CD14-positive monocyte (primary cell): ENCODE measurements around the gene GGTA1. TPM values are rescaled to one million over a fixed set of nuclear protein-coding genes. Genes with fewer than 3 reads are reported as not detected.

ENCODE experiments used
- DNase-seq, 3 donors: peaks; one replicate each; pipeline ENCODE4 v3.0.0-alpha.2; 2011 to 2022
- H2AFZ ChIP-seq: 2 replicates; pipeline ENCODE4 v1.6.0; 2012; ENCODE audit warnings: mild to moderate bottlenecking, low read depth, low read length, inconsistent platforms; ENCODE audit not compliant: insufficient read depth, poor library complexity, severe bottlenecking
- H3K27ac ChIP-seq, 2 donors: 1 replicate in 1 of 2; 2 replicates in 1 of 2; pipeline ENCODE4 v1.5.1; 2012 to 2013; ENCODE audit warnings: low read length in 2 of 2, control low read depth in 1 of 2, inconsistent platforms in 1 of 2, low read depth in 1 of 2, mild to moderate bottlenecking in 1 of 2
- H3K27me3 ChIP-seq, 2 donors: one replicate each; pipeline versions ENCODE4 v1.6.0 to v1.6.1; 2011 to 2013; ENCODE audit warnings: low read length in 2 of 2; ENCODE audit not compliant: control insufficient read depth in 2 of 2, insufficient read depth in 2 of 2
- H3K36me3 ChIP-seq, 2 donors: replicated peaks in 1 of 2; 1 replicate in 1 of 2; 2 replicates in 1 of 2; pipeline versions ENCODE4 v1.5.1 to v1.6.1; 2012 to 2013; ENCODE audit warnings: low read length in 2 of 2, control low read depth in 1 of 2, inconsistent platforms in 1 of 2, mild to moderate bottlenecking in 1 of 2; ENCODE audit not compliant: insufficient read depth in 2 of 2, control insufficient read depth in 1 of 2
- H3K4me1 ChIP-seq, 2 donors: 1 replicate in 1 of 2; 2 replicates in 1 of 2; pipeline versions ENCODE4 v1.5.1 to v1.6.1; 2012 to 2013; ENCODE audit warnings: low read length in 2 of 2, control low read depth in 1 of 2, inconsistent platforms in 1 of 2, mild to moderate bottlenecking in 1 of 2, moderate library complexity in 1 of 2; ENCODE audit not compliant: insufficient read depth in 2 of 2, control insufficient read depth in 1 of 2
- H3K4me2 ChIP-seq: replicated peaks from 2 replicates; pipeline ENCODE3; 2012; ENCODE audit warnings: low read length, moderate library complexity, mild to moderate bottlenecking; ENCODE audit not compliant: poor library complexity, severe bottlenecking; ENCODE audit errors: extremely low read depth
- H3K4me3 ChIP-seq, 3 experiments: fragments of 200-600 bp in 1 of 3; sonication (generic) in 1 of 3; replicated peaks in 1 of 3; 1 replicate in 2 of 3; 2 replicates in 1 of 3; pipeline ENCODE4 v1.5.1; 2011 to 2013; ENCODE audit warnings: low read length in 3 of 3, mild to moderate bottlenecking in 3 of 3, control low read depth in 2 of 3, low read depth in 2 of 3, inconsistent platforms in 1 of 3, moderate library complexity in 1 of 3
- H3K79me2 ChIP-seq: 2 replicates; pipeline ENCODE4 v1.6.0; 2012; ENCODE audit warnings: mild to moderate bottlenecking, control low read depth, inconsistent platforms, low read length, moderate library complexity; ENCODE audit not compliant: insufficient read depth
- H3K9ac ChIP-seq: 2 replicates; pipeline ENCODE4 v1.6.0; 2017; ENCODE audit warnings: low read length, mild to moderate bottlenecking; ENCODE audit not compliant: insufficient read depth, poor library complexity, severe bottlenecking
- H3K9me3 ChIP-seq, 2 donors: replicated peaks in 1 of 2; 1 replicate in 1 of 2; 2 replicates in 1 of 2; pipeline versions ENCODE4 v1.5.1 to v1.6.1; 2012 to 2013; ENCODE audit warnings: low read length in 2 of 2, control low read depth in 1 of 2; ENCODE audit not compliant: control insufficient read depth in 1 of 2, insufficient read depth in 1 of 2
- H4K20me1 ChIP-seq: 2 replicates; pipeline ENCODE4 v1.6.0; 2012; ENCODE audit warnings: mild to moderate bottlenecking, low read length, control low read depth, moderate library complexity; ENCODE audit not compliant: insufficient read depth
- H3K27ac Mint-ChIP-seq, 7 donors: one replicate each; pipeline ENCODE4 v1.8.0; 2020; ENCODE audit warnings: mild to moderate bottlenecking in 7 of 7, mixed read lengths in 7 of 7, moderate library complexity in 6 of 7, inconsistent platforms in 2 of 7
- H3K27me3 Mint-ChIP-seq, 3 donors: one replicate each; pipeline ENCODE4 v1.8.0; 2021 to 2022; ENCODE audit warnings: low read depth in 3 of 3, mild to moderate bottlenecking in 3 of 3, mixed read lengths in 3 of 3, moderate library complexity in 3 of 3, inconsistent platforms in 1 of 3
- H3K36me3 Mint-ChIP-seq, 2 donors: one replicate each; pipeline ENCODE4 v1.8.0; 2020; ENCODE audit warnings: mixed read lengths in 2 of 2, inconsistent platforms in 1 of 2, mild to moderate bottlenecking in 1 of 2
- H3K4me1 Mint-ChIP-seq: one replicate; pipeline ENCODE4 v1.8.0; 2020; ENCODE audit warnings: mild to moderate bottlenecking, mixed read lengths
- H3K4me3 Mint-ChIP-seq, 2 donors: one replicate each; pipeline ENCODE4 v1.8.0; 2020; ENCODE audit warnings: mild to moderate bottlenecking in 2 of 2, mixed read lengths in 2 of 2, moderate library complexity in 1 of 2
- H3K9me3 Mint-ChIP-seq, 7 donors: one replicate each; pipeline ENCODE4 v1.8.0; 2020 to 2022; ENCODE audit warnings: mixed read lengths in 7 of 7, mild to moderate bottlenecking in 6 of 7, moderate library complexity in 6 of 7, inconsistent platforms in 2 of 7
- WGBS: methylation state at CpG from one replicate; pipeline ENCODE4 v1.1.5; 2013; ENCODE audit warnings: missing lambda C conversion rate; ENCODE audit not compliant: insufficient coverage; 5-methylcytosine and 5-hydroxymethylcytosine counted together
- intact Hi-C, 2 donors: fragments of 100-400 bp; cut with micrococcal nuclease; formaldehyde crosslinking; loops; one replicate each; pipeline versions ENCODE4 v1.15.0 to v1.15.1; 2023
- polyA plus RNA-seq, 3 donors: library from polyadenylated mRNA; depleted of rRNA in 1 of 3; unstranded in 2 of 3; stranded (reverse) in 1 of 3; fragments of 300-500 nt in 2 of 3; fragments of >200 nt in 1 of 3; fragmentation: Illumina TruSeq in 2 of 3; gene quantifications; 1 replicate in 2 of 3; 2 replicates in 1 of 3; pipeline ENCODE4 v1.2.3, GENCODE V29; 2012 to 2021
- TF ChIP-seq, protein P1 (sequence below): fragments of 200-600 bp; IDR thresholded peaks from one replicate; pipeline ENCODE4 v1.8.0; 2022; ENCODE audit warnings: antibody characterized with exemption, mild to moderate bottlenecking

GGTA1 gene
- polyA plus RNA-seq, 3 donors, result 10.9 to 35.6 (median 15.4) TPM

DNA sequence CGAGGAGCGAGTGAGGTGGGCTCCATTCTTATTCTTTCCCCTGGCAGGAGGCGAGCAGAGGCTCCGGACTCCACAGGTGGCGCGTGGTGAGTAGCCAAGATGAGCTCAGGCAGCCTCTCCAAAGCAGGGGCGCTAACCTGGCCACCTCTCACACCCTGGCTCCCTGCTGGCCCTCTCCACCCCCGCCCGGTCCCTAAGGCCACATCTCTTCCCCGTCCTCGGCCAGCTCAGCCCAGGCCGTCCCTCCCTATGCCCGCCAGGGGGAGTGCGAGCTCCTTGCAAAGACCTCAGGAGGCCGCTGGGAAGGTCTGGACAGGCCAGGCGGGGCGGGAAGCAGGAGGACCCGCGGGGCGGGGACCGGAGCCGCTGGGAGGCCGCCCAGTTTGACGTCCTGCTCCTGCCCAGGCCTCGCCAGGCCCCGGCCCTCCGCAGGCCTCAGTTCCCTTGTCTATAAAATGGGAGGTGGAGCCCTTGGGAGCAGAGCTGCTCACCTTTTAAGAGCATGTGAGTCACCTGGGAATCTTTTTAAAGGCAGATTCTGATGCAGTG, 46.3 kb upstream of the GGTA1 start:
- Mint-ChIP-seq H3K9me3 (no peaks in the 10 kb centered on the region), H3K4me1 (peaks cover 12% of the 10 kb centered on the region), H3K27me3 (peaks cover 6 to 41% (median 31%) of the 10 kb centered on the region in 3 donors), H3K36me3 (no peaks in the 10 kb centered on the region), H3K27ac (no peak overlapping the region), H3K4me3 (no peak overlapping the region)
- Histone ChIP-seq H3K4me2 (peak overlapping the region; percentile 34), H3K79me2 (no peaks in the 10 kb centered on the region), H4K20me1 (no peaks in the 10 kb centered on the region), H3K4me1 (peaks cover 14 to 15% of the 10 kb centered on the region in 2 donors), H3K36me3 (no peaks in the 10 kb centered on the region), H3K9ac (no peak overlapping the region), H3K4me3 (no peak overlapping the region), H3K9me3 (no peaks in the 10 kb centered on the region), H3K27me3 (peaks cover 0 to 9% of the 10 kb centered on the region in 2 donors), H3K27ac (no peak overlapping the region), H2AFZ (peak overlapping the region; percentile 56)
- TF ChIP-seq, protein P1, sequence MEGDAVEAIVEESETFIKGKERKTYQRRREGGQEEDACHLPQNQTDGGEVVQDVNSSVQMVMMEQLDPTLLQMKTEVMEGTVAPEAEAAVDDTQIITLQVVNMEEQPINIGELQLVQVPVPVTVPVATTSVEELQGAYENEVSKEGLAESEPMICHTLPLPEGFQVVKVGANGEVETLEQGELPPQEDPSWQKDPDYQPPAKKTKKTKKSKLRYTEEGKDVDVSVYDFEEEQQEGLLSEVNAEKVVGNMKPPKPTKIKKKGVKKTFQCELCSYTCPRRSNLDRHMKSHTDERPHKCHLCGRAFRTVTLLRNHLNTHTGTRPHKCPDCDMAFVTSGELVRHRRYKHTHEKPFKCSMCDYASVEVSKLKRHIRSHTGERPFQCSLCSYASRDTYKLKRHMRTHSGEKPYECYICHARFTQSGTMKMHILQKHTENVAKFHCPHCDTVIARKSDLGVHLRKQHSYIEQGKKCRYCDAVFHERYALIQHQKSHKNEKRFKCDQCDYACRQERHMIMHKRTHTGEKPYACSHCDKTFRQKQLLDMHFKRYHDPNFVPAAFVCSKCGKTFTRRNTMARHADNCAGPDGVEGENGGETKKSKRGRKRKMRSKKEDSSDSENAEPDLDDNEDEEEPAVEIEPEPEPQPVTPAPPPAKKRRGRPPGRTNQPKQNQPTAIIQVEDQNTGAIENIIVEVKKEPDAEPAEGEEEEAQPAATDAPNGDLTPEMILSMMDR, result peak; percentile 95
- WGBS, result 5% methylated on average over 27 of the region's 27 CpGs
- intact Hi-C loops, result loop anchor here (1.0 to 5.0 kb wide), 3 partner anchors 136 to 447 kb away; no protein-coding TSS in a partner anchor
- DNase-seq, result peak; percentile 81 to 89 (median 84)

DNA sequence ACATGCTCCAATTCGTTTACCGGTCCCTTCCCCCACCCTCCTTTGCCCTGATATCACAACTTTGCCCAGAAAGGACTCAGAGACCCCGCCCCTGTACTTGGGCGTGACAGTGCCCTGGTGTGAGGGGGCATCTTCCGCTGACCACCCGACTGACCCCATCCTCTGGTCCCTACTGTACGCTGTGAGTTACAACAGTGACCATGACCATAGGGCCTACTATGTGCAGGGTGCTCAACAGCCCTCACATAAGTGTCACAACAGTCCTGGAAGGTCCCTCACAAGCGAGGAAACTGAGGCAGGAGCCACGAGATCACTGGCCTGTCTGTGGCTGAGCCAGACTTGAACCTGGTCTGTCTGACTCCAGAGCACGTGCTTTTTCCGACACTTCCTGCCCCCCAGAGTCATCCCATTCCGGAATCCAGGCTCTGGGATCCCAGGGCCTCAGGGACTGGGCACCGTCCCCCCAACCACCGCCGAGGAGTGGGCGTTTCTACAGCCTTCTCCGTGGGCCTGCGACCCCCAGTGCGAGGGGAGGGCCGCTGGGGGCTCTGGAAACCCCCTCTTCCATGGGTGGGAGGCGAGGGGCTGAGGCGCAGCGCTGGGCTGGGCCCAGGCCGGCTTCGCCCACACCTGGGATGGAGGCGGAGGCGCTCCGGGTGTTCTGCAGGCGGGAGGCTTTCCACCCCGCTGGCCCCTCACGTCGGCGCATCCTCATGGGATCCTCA, 45.7 kb upstream of the GGTA1 start:
- DNase-seq, result no peak
- H3K9me3 ChIP-seq, result no peaks in the 10 kb centered on the region
- H3K27ac ChIP-seq, result no peak overlapping the region
- peak overlapping the region in 1 of 7 donors; percentile 59 for H3K27ac Mint-ChIP-seq
- H3K9ac ChIP-seq, result no peak overlapping the region
- H3K4me3 Mint-ChIP-seq, result no peak overlapping the region
- no peaks in the 10 kb centered on the region for H3K79me2 ChIP-seq
- H2AFZ ChIP-seq, result no peak overlapping the region
- WGBS, result 55% methylated on average over 30 of the region's 33 CpGs
- H3K27me3 Mint-ChIP-seq, result peaks cover 6 to 41% (median 29%) of the 10 kb centered on the region in 3 donors
- no peak overlapping the region for H3K4me2 ChIP-seq
- intact Hi-C loops, result loop anchor here in 1 of 2 donors (2.0 to 5.0 kb wide), 2 partner anchors 137 to 447 kb away; no protein-coding TSS in a partner anchor
- H3K4me1 ChIP-seq, result peaks cover 8% of the 10 kb centered on the region in 2 donors
- no peaks in the 10 kb centered on the region for H3K36me3 ChIP-seq
- no peaks in the 10 kb centered on the region for H3K36me3 Mint-ChIP-seq
- H3K4me3 ChIP-seq, result no peak overlapping the region
- peaks cover 5% of the 10 kb centered on the region for H3K4me1 Mint-ChIP-seq
- TF ChIP-seq, protein P1, result no peak
- peaks cover 0 to 9% of the 10 kb centered on the region in 2 donors for H3K27me3 ChIP-seq
- peaks cover 0 to 2% (median 0%) of the 10 kb centered on the region in 7 donors for H3K9me3 Mint-ChIP-seq
- H4K20me1 ChIP-seq, result no peaks in the 10 kb centered on the region
